Mesenchymal stem cell (in vitro differentiated cells and primary cell): Measurements from ENCODE around the gene LRTM2.

Source experiments
- DNase-seq: peaks from one replicate; pipeline ENCODE4 v3.0.0-alpha.2; 2013
- H2AFZ ChIP-seq: one replicate; pipeline ENCODE4 v1.6.1; 2013; ENCODE audit warnings: low read depth, mild to moderate bottlenecking, control low read depth, inconsistent platforms, low read length, moderate library complexity
- H2AK5ac ChIP-seq: 2 replicates; pipeline ENCODE4 v1.6.1; 2013; ENCODE audit warnings: low read length, moderate library complexity, mild to moderate bottlenecking, inconsistent platforms; ENCODE audit not compliant: severe bottlenecking
- H2BK120ac ChIP-seq: one replicate; pipeline ENCODE4 v1.6.1; 2013; ENCODE audit warnings: low read depth, mild to moderate bottlenecking, inconsistent platforms, low read length, moderate library complexity
- H2BK12ac ChIP-seq, 2 experiments: one replicate each; pipeline ENCODE4 v1.6.1; 2013; ENCODE audit warnings: inconsistent platforms in 2 of 2, low read length in 2 of 2, mild to moderate bottlenecking in 2 of 2, moderate library complexity in 2 of 2, control low read depth in 1 of 2
- H2BK15ac ChIP-seq: one replicate; pipeline ENCODE4 v1.6.1; 2013; ENCODE audit warnings: mild to moderate bottlenecking, low read depth, inconsistent platforms; ENCODE audit not compliant: poor library complexity, severe bottlenecking
- H2BK5ac ChIP-seq: 2 replicates; pipeline ENCODE4 v1.6.1; 2013; ENCODE audit warnings: low read depth, mild to moderate bottlenecking, low read length, control low read depth, inconsistent platforms; ENCODE audit not compliant: poor library complexity, severe bottlenecking
- H3K14ac ChIP-seq, 2 experiments: one replicate each; pipeline ENCODE4 v1.6.1; 2013; ENCODE audit warnings: inconsistent platforms in 2 of 2, low read length in 2 of 2, control low read depth in 1 of 2, mild to moderate bottlenecking in 1 of 2, moderate library complexity in 1 of 2
- H3K18ac ChIP-seq, 2 experiments: one replicate each; pipeline ENCODE4 v1.6.1; 2013; ENCODE audit warnings: inconsistent platforms in 2 of 2, low read length in 2 of 2, control low read depth in 1 of 2, low read depth in 1 of 2, mild to moderate bottlenecking in 1 of 2
- H3K23ac ChIP-seq, 2 experiments: one replicate each; pipeline ENCODE4 v1.6.1; 2013; ENCODE audit warnings: inconsistent platforms in 2 of 2, low read length in 2 of 2, mild to moderate bottlenecking in 2 of 2, moderate library complexity in 2 of 2, control low read depth in 1 of 2
- H3K27ac ChIP-seq: 2 replicates; pipeline ENCODE4 v1.5.1; 2013; ENCODE audit warnings: mild to moderate bottlenecking, moderate library complexity, low read length, control low read depth, inconsistent platforms; ENCODE audit not compliant: poor library complexity, severe bottlenecking
- H3K27me3 ChIP-seq, 2 experiments: 2 replicates each; pipeline versions ENCODE4 v1.6.1 to v1.7.0; 2013; ENCODE audit warnings: low read length in 2 of 2, mild to moderate bottlenecking in 2 of 2, moderate library complexity in 2 of 2, control low read depth in 1 of 2, inconsistent platforms in 1 of 2; ENCODE audit not compliant: control insufficient read depth in 1 of 2, insufficient read depth in 1 of 2
- H3K36me3 ChIP-seq, 2 experiments: 2 replicates each; pipeline versions ENCODE4 v1.6.1 to v1.7.0; 2013; ENCODE audit warnings: low read length in 2 of 2, control low read depth in 1 of 2, inconsistent platforms in 1 of 2, low read depth in 1 of 2, mild to moderate bottlenecking in 1 of 2; ENCODE audit not compliant: insufficient read depth in 2 of 2, control insufficient read depth in 1 of 2
- H3K4ac ChIP-seq, 2 experiments: one replicate each; pipeline ENCODE4 v1.6.1; 2013; ENCODE audit warnings: inconsistent platforms in 2 of 2, low read length in 2 of 2, mild to moderate bottlenecking in 2 of 2, moderate library complexity in 2 of 2, control low read depth in 1 of 2, low read depth in 1 of 2
- H3K4me1 ChIP-seq: 2 replicates; pipeline ENCODE4 v1.6.1; 2013; ENCODE audit warnings: low read depth, low read length, control low read depth; ENCODE audit not compliant: control insufficient read depth, insufficient read depth
- H3K4me2 ChIP-seq: 2 replicates; pipeline ENCODE4 v1.6.1; 2013; ENCODE audit warnings: low read length, mild to moderate bottlenecking, inconsistent platforms; ENCODE audit not compliant: poor library complexity, severe bottlenecking
- H3K4me3 ChIP-seq, 2 experiments: 2 replicates each; pipeline versions ENCODE4 v1.5.1 to v1.7.0; 2013; ENCODE audit warnings: low read length in 2 of 2, mild to moderate bottlenecking in 2 of 2, control low read depth in 1 of 2, low read depth in 1 of 2; ENCODE audit not compliant: insufficient read depth in 1 of 2
- H3K79me1 ChIP-seq: replicated peaks from 2 replicates; pipeline ENCODE4 v1.6.1; 2013; ENCODE audit warnings: mild to moderate bottlenecking, control low read depth, low read length, inconsistent platforms; ENCODE audit not compliant: poor library complexity, severe bottlenecking
- H3K9ac ChIP-seq: 2 replicates; pipeline ENCODE4 v1.7.0; 2013; ENCODE audit warnings: mild to moderate bottlenecking, low read length, moderate library complexity
- H3K9me3 ChIP-seq: 2 replicates; pipeline ENCODE4 v1.7.0; 2013; ENCODE audit warnings: mild to moderate bottlenecking, low read length; ENCODE audit not compliant: control insufficient read depth
- H4K8ac ChIP-seq: one replicate; pipeline ENCODE4 v1.6.1; 2013; ENCODE audit warnings: inconsistent platforms, mild to moderate bottlenecking, low read length, moderate library complexity
- H4K91ac ChIP-seq: one replicate; pipeline ENCODE4 v1.6.1; 2013; ENCODE audit warnings: mild to moderate bottlenecking, low read length, inconsistent platforms
- WGBS: methylation state at CpG from one replicate; pipeline ENCODE4 v1.1.7; 2013; ENCODE audit warnings: mixed read lengths; 5-methylcytosine and 5-hydroxymethylcytosine counted together

Gene LRTM2

GRCh38 chr12:1863823-1864222, 43.5 kb downstream of the LRTM2 start:
- H2AFZ ChIP-seq = no peak overlapping the region
- no peak overlapping the region for H3K4me3 ChIP-seq
- no peak overlapping the region for H3K14ac ChIP-seq
- no peak overlapping the region for H3K23ac ChIP-seq
- peaks cover 16 to 56% of the 10 kb centered on the region in 2 experiments for H3K27me3 ChIP-seq
- no peak overlapping the region for H2BK5ac ChIP-seq
- no peak overlapping the region for H3K27ac ChIP-seq
- H3K79me1 ChIP-seq = no peaks in the 10 kb centered on the region
- no peak overlapping the region for H3K18ac ChIP-seq
- no peaks in the 10 kb centered on the region for H3K4me1 ChIP-seq
- H2BK12ac ChIP-seq = no peak overlapping the region
- 91% methylated on average over 16 of the region's 16 CpGs for WGBS
- no peak overlapping the region for H3K9ac ChIP-seq
- H4K8ac ChIP-seq = no peak overlapping the region
- H4K91ac ChIP-seq = no peak overlapping the region
- H2AK5ac ChIP-seq = no peak overlapping the region
- H3K4ac ChIP-seq = no peak overlapping the region
- H3K4me2 ChIP-seq = no peak overlapping the region
- H3K36me3 ChIP-seq = no peaks in the 10 kb centered on the region
- H2BK15ac ChIP-seq = no peak overlapping the region
- no peak overlapping the region for H2BK120ac ChIP-seq
- peaks cover 13% of the 10 kb centered on the region for H3K9me3 ChIP-seq
- no peak for DNase-seq

GRCh38 chr12:1864456-1864855, 44.1 kb downstream of the LRTM2 start:
- Histone ChIP-seq H4K8ac (no peak overlapping the region), H2BK5ac (no peak overlapping the region), H3K9ac (no peak overlapping the region), H3K27ac (no peak overlapping the region), H3K4me3 (no peak overlapping the region), H2BK12ac (peak overlapping the region in 1 of 2 experiments; percentile 83), H3K4me1 (no peaks in the 10 kb centered on the region), H2BK15ac (no peak overlapping the region), H3K14ac (peak overlapping the region in 1 of 2 experiments; percentile 59), H3K36me3 (no peaks in the 10 kb centered on the region), H3K9me3 (peaks cover 19% of the 10 kb centered on the region), H2BK120ac (no peak overlapping the region), H3K79me1 (no peaks in the 10 kb centered on the region), H3K23ac (no peak overlapping the region), H2AK5ac (no peak overlapping the region), H3K4ac (peak overlapping the region in 1 of 2 experiments; percentile 25), H3K27me3 (peaks cover 16 to 55% of the 10 kb centered on the region in 2 experiments), H4K91ac (no peak overlapping the region), H3K4me2 (no peak overlapping the region), H2AFZ (no peak overlapping the region), H3K18ac (no peak overlapping the region)
- no peak for DNase-seq
- WGBS = 97% methylated on average over 27 of the region's 27 CpGs

GRCh38 chr12:1864867-1865266, 44.5 kb downstream of the LRTM2 start:
- Histone ChIP-seq H2BK5ac (no peak overlapping the region), H3K4me2 (no peak overlapping the region), H3K18ac (peak overlapping the region; percentile 16 to 37), H3K23ac (no peak overlapping the region), H2BK12ac (no peak overlapping the region), H3K36me3 (no peaks in the 10 kb centered on the region), H3K4me3 (no peak overlapping the region), H2AK5ac (no peak overlapping the region), H3K27me3 (peaks cover 13 to 55% of the 10 kb centered on the region in 2 experiments), H4K91ac (peak overlapping the region; percentile 86), H2BK120ac (no peak overlapping the region), H3K4me1 (no peaks in the 10 kb centered on the region), H2AFZ (no peak overlapping the region), H2BK15ac (peak overlapping the region; percentile 17), H3K79me1 (no peaks in the 10 kb centered on the region), H3K9ac (no peak overlapping the region), H3K14ac (peak overlapping the region in 1 of 2 experiments; percentile 49), H3K9me3 (peaks cover 24% of the 10 kb centered on the region), H3K4ac (peak overlapping the region in 1 of 2 experiments; percentile 25), H3K27ac (no peak overlapping the region), H4K8ac (peak overlapping the region; percentile 39)
- DNase-seq = no peak
- WGBS = 95% methylated on average over 35 of the region's 37 CpGs

- Histone ChIP-seq H3K4ac (no peak overlapping the region), H3K4me3 (no peak overlapping the region), H2BK12ac (peak overlapping the region in 1 of 2 experiments; percentile 45), H3K27ac (no peak overlapping the region), H3K23ac (no peak overlapping the region), H2AFZ (no peak overlapping the region), H3K9ac (no peak overlapping the region), H4K8ac (no peak overlapping the region), H2AK5ac (no peak overlapping the region), H3K4me2 (no peak overlapping the region), H3K14ac (no peak overlapping the region), H3K27me3 (peaks cover 13 to 53% of the 10 kb centered on the region in 2 experiments), H3K18ac (peak overlapping the region in 1 of 2 experiments; percentile 37), H2BK15ac (no peak overlapping the region), H3K36me3 (no peaks in the 10 kb centered on the region), H3K4me1 (no peaks in the 10 kb centered on the region), H4K91ac (peak overlapping the region; percentile 34), H2BK5ac (no peak overlapping the region), H2BK120ac (no peak overlapping the region), H3K79me1 (no peaks in the 10 kb centered on the region), H3K9me3 (peaks cover 26% of the 10 kb centered on the region)
- peak; percentile 75 for DNase-seq
- WGBS = 58% methylated on average over 22 of the region's 32 CpGs
Measured at GRCh38 chr12:1865284-1865866, 45.0 kb downstream of the LRTM2 start.
